ENCODE results near the gene CTNNA3. TPM values are rescaled to one million over a fixed set of nuclear protein-coding genes. Genes with fewer than 3 reads are reported as not detected.
A peak's percentile ranks its signal among the peaks of the same experiment; 100 is the strongest.

Gene CTNNA3
- total and polyA plus RNA-seq, 4 donors: under 0.01 to 39.8 (median 0.09) TPM

DNA sequence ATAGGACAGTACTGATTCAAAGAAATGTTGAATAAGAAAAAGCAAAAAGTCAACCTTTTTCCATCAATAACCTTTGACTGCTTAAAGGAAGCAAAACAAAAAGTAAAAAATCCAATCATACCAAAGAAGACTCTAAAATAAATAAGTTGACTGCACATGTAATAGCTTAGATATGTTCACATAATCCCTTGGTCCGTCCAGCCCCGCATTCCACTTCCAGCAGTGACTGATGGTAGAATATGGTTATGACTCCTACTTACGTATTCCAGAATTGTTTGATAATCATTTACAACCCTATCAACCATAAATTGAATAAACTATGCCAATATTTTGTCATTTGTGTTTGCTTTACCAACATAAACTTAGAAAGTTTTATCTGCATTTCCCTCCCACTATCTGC, 77.9 kb downstream of the CTNNA3 start:
- Histone ChIP-seq H3K27ac (ENCODE audit: low read depth in 1 of 2, low read length in 1 of 2) (no peak overlapping the region), H3K4me1 (ENCODE audit: control insufficient read depth in 5 of 5, insufficient read depth in 5 of 5, low read length in 5 of 5) (peaks cover 0 to 7% (median 0%) of the 10 kb centered on the region in 5 donors), H3K27me3 (ENCODE audit: control insufficient read depth in 3 of 3, insufficient read depth in 3 of 3, low read length in 2 of 3) (no peaks in the 10 kb centered on the region), H3K36me3 (ENCODE audit: control insufficient read depth in 4 of 4, insufficient read depth in 4 of 4, low read length in 4 of 4) (no peaks in the 10 kb centered on the region), H3K4me3 (no peak overlapping the region), H3K9ac (ENCODE audit: insufficient read depth in 1 of 2, low read length in 2 of 2) (no peak overlapping the region), H3K9me3 (ENCODE audit: control insufficient read depth in 4 of 4, insufficient read depth in 3 of 4, low read length in 3 of 4) (no peaks in the 10 kb centered on the region)
- 84 to 86% methylated on average over 3 of the region's 3 CpGs for WGBS, 2 donors
- ATAC-seq (ENCODE audit: insufficient read depth, low FRiP score): no peak
- TF ChIP-seq, protein P1, sequence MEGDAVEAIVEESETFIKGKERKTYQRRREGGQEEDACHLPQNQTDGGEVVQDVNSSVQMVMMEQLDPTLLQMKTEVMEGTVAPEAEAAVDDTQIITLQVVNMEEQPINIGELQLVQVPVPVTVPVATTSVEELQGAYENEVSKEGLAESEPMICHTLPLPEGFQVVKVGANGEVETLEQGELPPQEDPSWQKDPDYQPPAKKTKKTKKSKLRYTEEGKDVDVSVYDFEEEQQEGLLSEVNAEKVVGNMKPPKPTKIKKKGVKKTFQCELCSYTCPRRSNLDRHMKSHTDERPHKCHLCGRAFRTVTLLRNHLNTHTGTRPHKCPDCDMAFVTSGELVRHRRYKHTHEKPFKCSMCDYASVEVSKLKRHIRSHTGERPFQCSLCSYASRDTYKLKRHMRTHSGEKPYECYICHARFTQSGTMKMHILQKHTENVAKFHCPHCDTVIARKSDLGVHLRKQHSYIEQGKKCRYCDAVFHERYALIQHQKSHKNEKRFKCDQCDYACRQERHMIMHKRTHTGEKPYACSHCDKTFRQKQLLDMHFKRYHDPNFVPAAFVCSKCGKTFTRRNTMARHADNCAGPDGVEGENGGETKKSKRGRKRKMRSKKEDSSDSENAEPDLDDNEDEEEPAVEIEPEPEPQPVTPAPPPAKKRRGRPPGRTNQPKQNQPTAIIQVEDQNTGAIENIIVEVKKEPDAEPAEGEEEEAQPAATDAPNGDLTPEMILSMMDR (IDR thresholded peaks at IDR 0.05; ENCODE audit: control extremely low read depth, extremely low read depth): no peak
- DNase-seq: no peak

DNA sequence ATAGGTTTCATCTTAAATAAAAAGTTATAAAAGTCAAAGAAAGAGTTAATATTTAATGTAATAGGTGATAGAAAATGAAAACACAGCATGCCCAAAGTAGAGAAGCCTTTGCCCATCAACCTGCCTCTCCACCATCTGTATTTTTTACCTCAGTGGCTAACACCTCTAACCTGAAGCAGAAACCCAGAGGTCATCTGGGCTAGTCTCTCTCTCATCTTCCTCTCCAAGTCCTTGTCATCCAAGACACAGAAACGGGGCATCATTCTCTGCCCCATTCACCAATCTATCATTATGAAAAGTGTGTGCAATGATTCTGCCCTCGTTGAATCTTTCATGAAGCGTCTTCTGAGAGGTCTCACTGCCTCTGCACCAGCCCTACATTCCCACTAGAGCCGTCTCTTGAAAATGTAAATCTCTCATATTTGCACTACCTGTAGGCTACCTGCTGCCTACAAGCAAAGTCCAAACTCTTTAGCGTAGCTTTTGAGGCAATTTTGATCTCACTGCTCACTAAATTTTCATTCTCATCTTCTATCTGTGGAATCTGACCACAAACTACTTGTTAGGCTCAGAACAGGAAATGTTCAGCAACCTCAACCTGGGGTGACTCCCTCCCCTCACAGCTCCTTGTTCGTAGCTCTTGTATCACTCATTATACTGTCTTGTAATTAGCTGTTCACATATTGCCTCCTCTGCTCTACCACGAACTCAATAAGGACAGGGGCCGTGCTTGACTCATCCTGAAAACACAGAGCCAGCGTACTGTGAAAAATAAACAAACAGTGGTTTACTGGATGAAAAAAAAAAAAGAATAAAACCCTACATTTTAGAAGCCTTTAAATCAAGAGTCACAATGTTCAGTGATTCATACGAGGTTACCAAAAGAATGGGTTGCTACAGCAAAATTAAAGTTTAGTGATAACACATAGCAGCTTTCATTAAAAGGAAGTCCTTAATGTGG, 83.1 kb downstream of the CTNNA3 start:
- Histone ChIP-seq H3K27me3 (ENCODE audit: control insufficient read depth in 3 of 3, insufficient read depth in 3 of 3, low read length in 2 of 3) (no peaks in the 10 kb centered on the region), H3K4me3 (no peak overlapping the region), H3K9me3 (ENCODE audit: control insufficient read depth in 4 of 4, insufficient read depth in 3 of 4, low read length in 3 of 4) (no peaks in the 10 kb centered on the region), H3K36me3 (ENCODE audit: control insufficient read depth in 4 of 4, insufficient read depth in 4 of 4, low read length in 4 of 4) (no peaks in the 10 kb centered on the region), H3K9ac (ENCODE audit: insufficient read depth in 1 of 2, low read length in 2 of 2) (no peak overlapping the region), H3K27ac (ENCODE audit: low read depth in 1 of 2, low read length in 1 of 2) (no peak overlapping the region), H3K4me1 (ENCODE audit: control insufficient read depth in 5 of 5, insufficient read depth in 5 of 5, low read length in 5 of 5) (peaks cover 0 to 5% (median 0%) of the 10 kb centered on the region in 5 donors)
- no peak for ATAC-seq (ENCODE audit: insufficient read depth, low FRiP score)
- no peak for DNase-seq
- 65 to 70% methylated on average over 10 of the region's 10 CpGs for WGBS, 2 donors
- TF ChIP-seq, protein P1 (IDR thresholded peaks at IDR 0.05; ENCODE audit: control extremely low read depth, extremely low read depth): no peak

DNA sequence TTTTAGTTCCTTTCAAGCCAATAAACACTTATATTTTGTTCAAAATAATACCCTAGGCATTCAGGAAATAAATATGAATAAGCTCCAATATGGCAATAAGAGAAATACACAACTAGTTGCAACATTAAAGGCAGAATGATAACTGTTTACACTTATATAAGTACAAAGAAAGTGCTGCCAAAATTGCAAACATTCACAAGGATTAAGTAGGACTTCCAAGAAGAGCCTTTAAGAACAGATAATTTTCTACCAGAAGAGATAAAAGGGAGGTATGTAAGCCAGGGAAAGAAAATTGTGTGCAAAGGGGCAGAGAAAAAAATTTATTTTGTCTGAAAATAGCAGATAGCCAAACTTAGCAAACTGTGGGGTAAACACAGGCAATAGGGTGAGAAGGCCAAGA, 83.8 kb downstream of the CTNNA3 start:
- no peaks in the 10 kb centered on the region for H3K36me3 ChIP-seq (ENCODE audit: control insufficient read depth in 4 of 4, insufficient read depth in 4 of 4, low read length in 4 of 4)
- peak in 2 of 3 donors; percentile 11 to 43 for DNase-seq
- no peaks in the 10 kb centered on the region for H3K27me3 ChIP-seq (ENCODE audit: control insufficient read depth in 3 of 3, insufficient read depth in 3 of 3, low read length in 2 of 3)
- no peak overlapping the region for H3K9ac ChIP-seq (ENCODE audit: insufficient read depth in 1 of 2, low read length in 2 of 2)
- peaks cover 0 to 6% (median 0%) of the 10 kb centered on the region in 5 donors for H3K4me1 ChIP-seq (ENCODE audit: control insufficient read depth in 5 of 5, insufficient read depth in 5 of 5, low read length in 5 of 5)
- no peak overlapping the region for H3K27ac ChIP-seq (ENCODE audit: low read depth in 1 of 2, low read length in 1 of 2)
- TF ChIP-seq, protein P1 (IDR thresholded peaks at IDR 0.05; ENCODE audit: control extremely low read depth, extremely low read depth): no peak
- no peak for ATAC-seq (ENCODE audit: insufficient read depth, low FRiP score)
- H3K9me3 ChIP-seq (ENCODE audit: control insufficient read depth in 4 of 4, insufficient read depth in 3 of 4, low read length in 3 of 4): no peaks in the 10 kb centered on the region
- no peak overlapping the region for H3K4me3 ChIP-seq
